Endothelial cell of hepatic sinusoid (primary cell): ENCODE measurements around the gene SCCPDH.

ENCODE experiments used
- in situ Hi-C: cut with HindIII; loops from 2 replicates; pipeline ENCODE4 v1.10.0; 2017; ENCODE audit warnings: low sequenced_read_pairs

SCCPDH gene

GRCh38 chr1:246748867-246749266, 24.7 kb downstream of the SCCPDH start:
- in situ Hi-C loops, result no loop called here

DNA sequence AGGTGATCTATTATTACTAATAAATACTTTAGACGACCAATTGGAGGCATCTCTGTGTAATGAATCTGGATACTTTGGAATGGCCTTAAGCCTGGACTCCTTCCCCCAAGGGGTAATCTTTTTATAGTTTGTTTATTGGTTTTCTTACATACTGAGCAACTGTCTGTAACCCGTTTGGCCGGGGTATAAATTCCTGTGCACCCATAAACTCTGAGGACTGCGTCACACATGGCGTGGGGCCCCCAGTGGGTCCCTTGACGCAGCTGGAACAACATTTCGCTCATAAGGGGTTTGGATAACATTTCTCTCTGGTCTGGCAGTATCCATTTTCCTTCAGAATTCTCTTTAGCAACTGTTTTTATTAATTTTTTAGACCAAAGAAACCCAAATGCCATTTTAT, 26.5 kb downstream of the SCCPDH start:
- in situ Hi-C loops, result no loop called here

GRCh38 chr1:246753670-246754535, 29.7 kb downstream of the SCCPDH start:
- in situ Hi-C loops, result no loop called here

DNA sequence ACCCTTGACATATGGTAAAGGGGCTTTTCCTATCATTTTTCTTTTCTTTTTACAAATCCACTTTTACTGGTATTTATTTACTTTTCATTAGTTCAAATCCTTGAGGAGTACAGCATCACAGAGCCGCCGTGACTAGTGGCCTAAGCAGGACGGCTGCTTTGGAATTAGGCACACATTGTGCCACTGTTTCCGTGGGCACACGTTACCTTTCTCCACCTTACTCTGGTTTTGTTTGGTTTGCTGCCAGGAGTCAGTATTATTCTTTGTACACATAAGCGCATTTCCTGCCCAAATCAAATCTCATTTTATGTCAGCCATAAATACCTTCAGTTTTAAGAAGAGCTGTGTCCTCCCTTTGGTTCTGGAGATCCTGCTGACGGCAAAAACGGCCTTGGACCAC, 31.2 kb downstream of the SCCPDH start:
- in situ Hi-C loops, result no loop called here

- in situ Hi-C loops, result no loop called here
Observed at GRCh38 chr1:246760422-246761347, 36.5 kb downstream of the SCCPDH start.

GRCh38 chr1:246761396-246761795, 37.2 kb downstream of the SCCPDH start:
- in situ Hi-C loops, result no loop called here

DNA sequence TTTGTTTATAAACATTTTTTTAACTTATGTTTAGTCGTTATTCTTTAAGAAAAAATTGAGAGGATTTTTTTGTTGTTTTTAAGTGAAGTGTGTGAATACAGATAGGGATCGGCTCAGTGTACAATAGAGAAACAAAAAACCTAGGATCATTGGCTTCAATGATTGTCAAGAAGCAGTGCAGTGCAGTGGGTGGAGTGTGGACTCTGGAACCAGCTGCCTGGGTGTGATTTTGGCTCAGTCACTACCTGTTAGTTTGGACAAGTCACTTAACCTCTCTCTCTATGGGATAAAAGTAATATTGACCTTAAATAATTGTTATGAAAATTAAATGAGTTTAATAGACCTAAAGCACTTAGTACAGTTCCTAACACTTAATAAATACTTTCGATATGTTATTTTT, 41.3 kb downstream of the SCCPDH start:
- in situ Hi-C loops, result no loop called here

DNA sequence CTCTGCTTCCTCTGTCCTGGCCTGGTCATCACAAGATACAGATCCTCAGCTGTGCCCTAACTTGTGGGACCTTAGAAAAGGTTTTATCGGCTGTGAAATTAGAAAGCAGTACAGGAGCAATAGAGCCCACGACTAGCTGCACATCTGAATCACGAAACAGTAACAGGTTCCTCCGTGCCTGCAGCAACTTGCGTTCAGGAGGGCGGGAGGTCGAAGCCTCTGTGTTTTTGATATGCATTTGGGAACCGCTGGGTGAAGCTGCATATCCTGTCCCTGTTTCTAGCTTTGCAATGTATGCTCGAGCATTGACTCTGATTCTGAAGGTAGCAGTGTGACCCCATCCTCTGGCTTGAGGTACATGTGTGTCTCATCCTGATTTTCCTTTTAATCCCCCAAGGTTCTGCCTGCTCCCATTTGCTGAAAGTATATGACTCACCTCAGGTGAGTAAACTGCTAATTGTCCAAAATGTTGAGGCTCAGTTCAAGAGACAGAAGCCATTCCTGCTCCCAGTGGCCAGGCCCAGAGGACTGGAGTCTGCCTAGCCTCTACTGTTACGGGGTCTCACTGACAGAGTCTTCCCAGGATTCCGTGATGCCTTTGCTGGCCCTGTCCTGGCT, 44.3 kb downstream of the SCCPDH start:
- in situ Hi-C loops, result no loop called here

DNA sequence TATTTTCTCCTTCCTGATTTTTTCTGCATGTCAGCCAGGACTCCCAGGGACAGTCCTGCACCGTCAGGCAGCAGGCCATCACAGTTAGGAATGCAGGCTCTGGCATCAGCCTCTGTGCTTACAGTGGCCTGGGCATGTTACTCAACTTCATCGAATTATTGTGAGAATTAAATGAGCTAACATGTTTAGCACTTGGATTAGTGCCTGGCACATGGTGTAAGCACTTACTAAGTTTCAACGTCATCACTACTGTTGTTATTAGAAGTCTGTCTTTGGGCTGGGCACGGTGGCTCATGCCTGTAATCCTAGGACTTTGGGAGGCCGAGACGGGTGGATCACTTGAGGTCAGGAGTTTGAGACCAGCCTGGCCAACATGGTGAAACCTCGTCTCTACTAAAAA, 45.1 kb downstream of the SCCPDH start:
- in situ Hi-C loops, result no loop called here

DNA sequence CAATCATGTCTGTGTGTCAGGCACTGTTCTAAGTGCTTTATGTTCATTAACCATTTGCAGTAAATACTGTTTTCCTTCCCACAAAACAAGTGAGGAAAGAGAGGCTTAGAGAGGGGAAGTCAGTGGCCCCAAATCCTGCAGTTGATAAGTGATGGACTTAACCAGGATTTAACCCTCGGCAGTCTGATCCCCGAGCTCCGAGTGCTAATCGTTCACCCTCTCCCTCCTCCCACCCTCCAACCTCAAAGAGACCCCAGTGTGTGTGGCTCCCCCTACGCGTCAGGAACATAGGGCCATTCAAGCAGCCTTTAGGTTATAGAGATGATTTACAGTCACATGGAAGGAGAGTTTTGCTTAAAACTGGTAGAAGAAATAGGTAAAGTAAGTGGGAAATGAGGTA, 47.2 kb downstream of the SCCPDH start:
- in situ Hi-C loops, result loop anchor here (5.0 kb wide), 1 partner anchor 36 kb away; no protein-coding TSS in a partner anchor

- in situ Hi-C loops, result loop anchor here (5.0 kb wide), 1 partner anchor 35 kb away; no protein-coding TSS in a partner anchor
Observed at GRCh38 chr1:246772686-246773085, 48.5 kb downstream of the SCCPDH start.

GRCh38 chr1:246773213-246773641, 49.0 kb downstream of the SCCPDH start:
- in situ Hi-C loops, result loop anchor here (5.0 kb wide), 1 partner anchor 34 kb away; no protein-coding TSS in a partner anchor

GRCh38 chr1:246775531-246776385, 51.5 kb downstream of the SCCPDH start:
- in situ Hi-C loops, result no loop called here

- in situ Hi-C loops, result no loop called here
Observed at GRCh38 chr1:246776923-246777322, 52.7 kb downstream of the SCCPDH start.

- in situ Hi-C loops, result no loop called here
Observed at GRCh38 chr1:246778663-246779062, 54.5 kb downstream of the SCCPDH start.

DNA sequence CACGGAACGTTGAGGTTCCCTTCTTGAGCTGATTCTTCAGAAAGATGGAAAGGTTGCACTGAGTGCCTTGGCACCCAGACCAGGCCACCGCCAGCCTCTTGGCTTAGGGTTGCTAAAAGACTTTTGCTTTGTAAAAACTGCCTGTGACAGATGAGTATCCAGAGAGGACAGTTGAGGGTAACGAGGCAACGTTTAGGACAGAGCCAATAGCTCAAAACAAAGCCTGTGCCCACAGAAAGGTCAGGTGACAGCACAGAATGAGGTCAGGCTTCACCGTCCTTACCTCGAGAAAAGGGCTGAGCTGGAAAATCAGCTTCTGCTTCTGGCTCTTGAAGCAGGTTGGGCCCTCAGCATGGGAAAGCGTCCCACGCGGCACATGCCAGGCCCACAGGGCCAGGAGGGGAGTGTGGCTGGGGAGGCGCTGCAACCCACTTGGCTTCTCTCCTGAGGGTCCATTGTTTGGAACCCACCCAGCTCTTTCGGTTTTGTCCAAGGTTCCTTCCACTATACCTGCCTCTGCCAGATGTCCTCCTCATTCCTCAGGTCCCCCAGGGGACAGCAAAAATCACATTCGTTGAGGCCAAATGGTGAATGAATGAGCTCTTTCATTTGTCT, 55.5 kb downstream of the SCCPDH start:
- in situ Hi-C loops, result no loop called here

DNA sequence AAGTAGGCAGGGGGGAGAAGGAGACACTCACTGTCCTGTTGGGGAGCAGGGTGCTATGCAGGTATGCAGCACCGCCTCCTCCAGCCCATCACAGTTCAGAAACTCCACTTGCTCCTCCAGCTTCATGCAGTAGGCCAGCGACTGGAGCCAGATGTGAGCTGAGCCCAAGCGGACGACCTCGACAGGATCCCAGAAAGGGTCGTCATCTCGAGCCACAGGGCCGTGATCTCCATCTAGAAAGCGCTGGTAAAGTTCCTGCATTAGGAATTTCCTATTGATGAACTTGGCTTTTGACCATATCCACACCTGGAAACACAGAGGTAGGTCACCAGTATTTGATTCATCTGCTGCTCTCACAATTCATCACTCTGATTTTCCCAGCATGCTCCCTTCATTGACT, 56.1 kb downstream of the SCCPDH start:
- in situ Hi-C loops, result no loop called here

DNA sequence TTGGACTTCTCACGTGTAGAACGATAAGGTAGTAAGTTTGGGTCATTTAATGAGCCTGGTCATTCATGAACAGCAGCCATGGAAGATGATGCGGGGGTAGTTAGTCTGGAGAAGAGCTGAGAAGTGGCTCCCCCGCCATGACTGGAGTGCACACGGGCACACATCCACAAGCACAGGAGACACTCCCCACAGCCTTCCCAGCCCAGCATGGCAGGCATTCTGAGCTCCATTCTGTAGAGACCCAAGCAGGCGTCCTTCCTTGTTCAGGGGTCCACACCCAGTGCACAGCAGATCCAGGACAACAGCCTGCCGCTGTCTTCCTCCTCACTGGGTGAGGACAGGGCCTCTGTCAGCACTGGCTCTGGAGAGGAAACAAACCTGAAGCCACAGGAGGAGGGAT, 57.0 kb downstream of the SCCPDH start:
- in situ Hi-C loops, result no loop called here

- in situ Hi-C loops, result no loop called here
Observed at GRCh38 chr1:246782120-246782900, 58.1 kb downstream of the SCCPDH start.
